IMR-90 (cell line): ENCODE results near the gene NR2C1. TPM values are rescaled to one million over a fixed set of nuclear protein-coding genes. Genes with fewer than 3 reads are reported as not detected.
"Not testable (repeated sequence)": the region's sequence is repeated elsewhere in the genome, so short reads cannot be mapped to it uniquely, and the experiment has no call there.

Source experiments
- ATAC-seq: fragments of 200-7000 bp; cut with Tn5 transposase; 2 replicates; pipeline ENCODE4 v1.9.1; 2020; ENCODE audit warnings: low read depth, mild to moderate bottlenecking, moderate library complexity
- BruUV-seq: library from RNA; stranded (reverse); fragments of 400-500 nt; replicated peaks from 2 replicates; lab custom pipeline; 2021; lab: Mats Ljungman, UMichigan
- CTCF ChIA-PET: fragments of 300-600 bp; formaldehyde crosslinking; extraction: SDS; loops from one replicate; lab custom pipeline; 2021; ENCODE audit warnings: antibody characterized with exemption; lab: Yijun Ruan, JAX
- POLR2A ChIA-PET: fragments of 300-600 bp; sonication (Branson Sonifier 250); formaldehyde crosslinking; loops from one replicate; lab custom pipeline; 2022; ENCODE audit warnings: antibody characterized with exemption; ENCODE audit not compliant: unreplicated experiment; lab: Charles Lee
- DNase-seq: peaks from one replicate; pipeline ENCODE4 v3.0.0; 2013
- H2AFZ ChIP-seq: replicated peaks from 2 replicates; pipeline ENCODE3; 2013; ENCODE audit warnings: low read length, mild to moderate bottlenecking; ENCODE audit not compliant: poor library complexity
- H2AK5ac ChIP-seq: 2 replicates; pipeline ENCODE4 v1.6.1; 2013; ENCODE audit warnings: low read depth, low read length, inconsistent platforms
- H2AK9ac ChIP-seq: replicated peaks from 2 replicates; pipeline ENCODE3; 2013; ENCODE audit warnings: mild to moderate bottlenecking, low read depth, low read length, moderate library complexity; ENCODE audit not compliant: poor library complexity
- H2BK120ac ChIP-seq: 2 replicates; pipeline ENCODE4 v1.6.1; 2013; ENCODE audit warnings: low read depth, low read length, inconsistent platforms
- H2BK15ac ChIP-seq: 3 replicates; pipeline ENCODE4 v1.6.1; 2013; ENCODE audit warnings: low read depth, low read length, inconsistent platforms
- H2BK20ac ChIP-seq: 2 replicates; pipeline ENCODE4 v1.6.1; 2013; ENCODE audit warnings: low read depth, mild to moderate bottlenecking, inconsistent platforms, low read length, moderate library complexity
- H2BK5ac ChIP-seq: 2 replicates; pipeline ENCODE4 v1.6.1; 2013; ENCODE audit warnings: mild to moderate bottlenecking, low read depth, low read length, inconsistent platforms; ENCODE audit not compliant: poor library complexity, severe bottlenecking
- H3K14ac ChIP-seq: replicated peaks from 2 replicates; pipeline ENCODE4 v1.6.1; 2013; ENCODE audit warnings: low read depth, low read length, inconsistent platforms
- H3K18ac ChIP-seq: 2 replicates; pipeline ENCODE4 v1.6.1; 2013; ENCODE audit warnings: low read depth, low read length, control low read depth
- H3K23ac ChIP-seq: 2 replicates; pipeline ENCODE4 v1.6.1; 2013; ENCODE audit warnings: low read depth, low read length, inconsistent platforms
- H3K27ac ChIP-seq: 2 replicates; pipeline ENCODE4 v1.5.1; 2013; ENCODE audit warnings: mild to moderate bottlenecking, control low read depth, low read length; ENCODE audit not compliant: insufficient read depth
- H3K27me3 ChIP-seq: 2 replicates; pipeline ENCODE4 v1.6.1; 2013; ENCODE audit warnings: low read length; ENCODE audit not compliant: control insufficient read depth, insufficient read depth
- H3K36me3 ChIP-seq: 2 replicates; pipeline ENCODE4 v1.6.1; 2013; ENCODE audit warnings: low read length, mixed read lengths; ENCODE audit not compliant: control insufficient read depth, insufficient read depth
- H3K4ac ChIP-seq: 2 replicates; pipeline ENCODE4 v1.6.1; 2013; ENCODE audit warnings: low read depth, low read length, inconsistent platforms
- H3K4me1 ChIP-seq: 2 replicates; pipeline ENCODE4 v1.6.1; 2013; ENCODE audit warnings: low read length, mixed read lengths; ENCODE audit not compliant: control insufficient read depth, insufficient read depth
- H3K4me2 ChIP-seq: 2 replicates; pipeline ENCODE4 v1.6.1; 2013; ENCODE audit warnings: low read depth, mild to moderate bottlenecking, control low read depth, low read length, moderate library complexity
- H3K4me3 ChIP-seq: 2 replicates; pipeline ENCODE4 v1.5.1; 2013; ENCODE audit warnings: low read depth, mild to moderate bottlenecking, control low read depth, low read length, moderate library complexity; ENCODE audit not compliant: insufficient read depth
- H3K56ac ChIP-seq: 2 replicates; pipeline ENCODE4 v1.6.1; 2013; ENCODE audit warnings: low read length, inconsistent platforms; ENCODE audit not compliant: insufficient read depth; ENCODE audit errors: extremely low read depth
- H3K79me1 ChIP-seq, 2 experiments: 2 replicates each; pipeline ENCODE4 v1.6.1; 2013; ENCODE audit warnings: low read length in 2 of 2, inconsistent platforms in 1 of 2, low read depth in 1 of 2
- H3K9ac ChIP-seq: 2 replicates; pipeline ENCODE4 v1.6.1; 2013; ENCODE audit warnings: low read depth, low read length, control low read depth
- H3K9me1 ChIP-seq: 2 replicates; pipeline ENCODE4 v1.6.1; 2013; ENCODE audit warnings: low read length, inconsistent platforms; ENCODE audit not compliant: insufficient read depth
- H3K9me3 ChIP-seq: 2 replicates; pipeline ENCODE4 v1.6.1; 2013; ENCODE audit warnings: low read length; ENCODE audit not compliant: control insufficient read depth, insufficient read depth
- H4K20me1 ChIP-seq: 2 replicates; pipeline ENCODE4 v1.6.1; 2013; ENCODE audit warnings: low read length, inconsistent platforms; ENCODE audit not compliant: insufficient read depth
- H4K5ac ChIP-seq: 2 replicates; pipeline ENCODE4 v1.6.1; 2013; ENCODE audit warnings: mild to moderate bottlenecking, low read depth, low read length, control low read depth
- H4K8ac ChIP-seq, 2 experiments: 2 replicates each; pipeline ENCODE4 v1.6.1; 2013; ENCODE audit warnings: low read depth in 2 of 2, low read length in 2 of 2, control low read depth in 1 of 2, inconsistent platforms in 1 of 2
- H4K91ac ChIP-seq: 2 replicates; pipeline ENCODE4 v1.6.1; 2013; ENCODE audit warnings: low read depth, low read length, inconsistent platforms; ENCODE audit not compliant: insufficient read depth
- BHLHE40 ChIP-seq: fragments of 150-350 bp; IDR thresholded peaks from 2 replicates; pipeline ENCODE4 v1.6.1; 2016; ENCODE audit warnings: mild to moderate bottlenecking, low read depth, low read length
- CEBPB ChIP-seq: IDR thresholded peaks from 2 replicates; pipeline ENCODE4 v1.6.1; 2012; ENCODE audit warnings: low read depth, low read length, improper control_type of control experiment
- FOS ChIP-seq: fragments of 150-350 bp; IDR thresholded peaks from 2 replicates; pipeline ENCODE4 v1.6.1; 2016; ENCODE audit warnings: low read depth, low read length
- MAZ ChIP-seq: IDR thresholded peaks from 2 replicates; pipeline ENCODE4 v1.6.1; 2012; ENCODE audit warnings: low read depth, mild to moderate bottlenecking, low read length, improper control_type of control experiment, moderate library complexity, borderline replicate concordance
- WGBS, 2 experiments: methylation state at CpG; one replicate each; pipeline versions ENCODE4 v1.1.5 to v1.1.7; 2013; ENCODE audit warnings: missing lambda C conversion rate in 2 of 2; ENCODE audit not compliant: insufficient read length in 1 of 2; ENCODE audit errors: extremely low coverage in 2 of 2; 5-methylcytosine and 5-hydroxymethylcytosine counted together
- dilution Hi-C: fragments of 300-500 bp; cut with HindIII; formaldehyde crosslinking; loops from one replicate; pipeline ENCODE4 v1.14.3; 2018; ENCODE audit warnings: low sequenced_read_pairs; ENCODE audit not compliant: unreplicated experiment
- in situ Hi-C: fragments of 300-500 bp; cut with MboI; formaldehyde crosslinking; loops from 3 replicates; pipeline ENCODE4 v1.14.3; 2019; ENCODE audit warnings: low sequenced_read_pairs, inconsistent platforms, mixed read lengths
- intact Hi-C: fragments of 100-400 bp; cut with micrococcal nuclease; formaldehyde crosslinking; loops from 2 replicates; pipeline ENCODE4 v1.10.0; 2022
- polyA plus RNA-seq, 3 experiments: library from polyadenylated mRNA; depleted of rRNA; stranded (reverse); fragments of >200 nt; gene quantifications; 2 replicates each; pipeline ENCODE4 v1.2.3, GENCODE V29; 2012; ENCODE audit warnings: low replicate concordance in 1 of 3
- total RNA-seq: library from RNA; depleted of rRNA; stranded (reverse); fragments of >200 nt; gene quantifications from 2 replicates; pipeline ENCODE4 v1.2.3, GENCODE V29; 2012

Gene NR2C1
- total and polyA plus RNA-seq, 2 of the 4 experiments (the other 2 are of a cell fraction) = 12.7 to 14.1 TPM

DNA sequence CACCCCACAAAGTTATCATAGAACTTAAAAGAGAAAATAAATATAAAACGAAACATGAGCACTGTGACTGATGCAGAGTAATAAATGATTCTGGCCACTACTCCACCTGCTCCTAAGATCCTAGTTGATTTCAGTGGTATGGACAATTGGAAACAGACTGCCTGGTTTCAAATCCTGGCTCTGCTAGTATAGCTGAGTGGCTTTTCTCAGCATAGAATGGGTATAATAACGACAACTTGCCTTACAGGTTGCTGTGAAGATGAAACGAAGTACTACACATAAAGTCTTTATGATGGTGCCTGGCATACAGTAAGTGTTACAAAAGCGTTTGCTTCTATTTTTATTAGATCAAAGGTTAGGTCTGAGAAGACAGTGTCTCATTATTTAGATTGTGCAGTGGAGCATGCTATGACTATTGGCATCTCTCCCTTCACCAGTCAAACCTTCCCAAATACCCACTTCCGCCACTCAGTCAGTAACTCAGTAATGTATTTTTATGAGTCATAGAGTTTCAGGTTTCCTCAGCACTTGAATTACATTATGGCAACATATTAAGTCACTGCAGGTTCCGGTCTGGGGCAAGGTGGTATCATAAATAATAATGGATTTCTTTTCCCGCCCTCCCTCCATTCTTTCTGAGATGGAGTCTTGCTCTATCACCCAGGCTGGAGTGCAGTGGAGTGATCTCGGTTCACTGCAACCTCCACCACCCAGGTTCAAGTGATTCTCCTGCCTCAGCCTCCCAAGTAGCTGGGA, 29.7 kb upstream of the NR2C1 start:
- CTCF ChIA-PET = interaction anchor here (0.5 to 0.6 kb wide), 2 partner anchors 60 to 61 kb away, joined by 3 read pairs; no protein-coding TSS in a partner anchor
- TF ChIP-seq BHLHE40 (peak; percentile 48; the same call in 1 of the 2 replicates), CEBPB (peak; percentile 72; the same call in 1 of the 2 replicates), MAZ (no peak), FOS (peak; percentile 87)
- Histone ChIP-seq H3K56ac (no peak overlapping the region), H3K4me2 (peak overlapping the region; percentile 62; the same call in 1 of the 2 replicates), H3K27me3 (no peaks in the 10 kb centered on the region), H4K20me1 (no peaks in the 10 kb centered on the region), H3K36me3 (peaks cover 20% of the 10 kb centered on the region), H3K9ac (no peak overlapping the region), H3K23ac (no peak overlapping the region), H3K4ac (peak overlapping the region; percentile 34; the same call in 1 of the 2 replicates), H2BK20ac (peak overlapping the region; percentile 16; the same call in 1 of the 2 replicates), H4K5ac (no peak overlapping the region), H3K9me1 (peaks cover 10% of the 10 kb centered on the region), H2AK5ac (peak overlapping the region; percentile 57), H3K79me1 (no peaks in the 10 kb centered on the region; a peak in 1 of 4 replicates), H2BK15ac (no peak overlapping the region), H3K4me1 (peaks cover 5% of the 10 kb centered on the region), H2AFZ (no peak overlapping the region), H3K9me3 (no peaks in the 10 kb centered on the region), H3K4me3 (no peak overlapping the region), H3K18ac (peak overlapping the region; percentile 24; the same call in 1 of the 2 replicates), H3K27ac (no peak overlapping the region), H2BK5ac (peak overlapping the region; percentile 32), H2BK120ac (no peak overlapping the region), H4K8ac (no peak overlapping the region), H4K91ac (no peak overlapping the region), H3K14ac (no peak overlapping the region), H2AK9ac (no peak overlapping the region)
- no TSS peak for BruUV-seq
- dilution Hi-C loops (no loop called here), in situ Hi-C loops (no loop called here), intact Hi-C loops (no loop called here)
- DNase-seq (peak; percentile 94), ATAC-seq (peak; percentile 79)
- WGBS, 2 experiments = no CpG with 5 or more reads among the region's 8 CpGs
- POLR2A ChIA-PET = no interaction called here

DNA sequence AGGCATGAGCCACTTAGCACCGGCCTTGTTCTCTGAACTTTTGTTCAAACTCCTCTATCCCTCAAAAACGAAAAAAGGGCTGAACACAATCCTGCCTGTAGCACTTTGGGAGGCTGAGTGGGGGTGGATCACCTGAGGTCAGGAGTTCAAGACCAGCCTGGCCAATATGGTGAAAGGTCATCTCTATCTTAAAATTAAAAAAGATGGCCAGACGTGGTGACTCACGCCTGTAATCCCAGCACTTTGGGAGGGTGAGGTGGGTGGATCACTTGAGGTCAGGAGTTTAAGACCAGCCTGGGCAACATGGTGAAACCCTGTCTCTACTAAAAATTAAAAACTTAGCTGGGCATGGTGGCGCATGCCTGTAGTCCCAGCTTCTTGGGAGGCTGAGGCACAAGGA, 28.5 kb upstream of the NR2C1 start:
- H3K9ac ChIP-seq, H3K4me1 ChIP-seq, H3K4ac ChIP-seq, H3K56ac ChIP-seq, H4K5ac ChIP-seq, H4K91ac ChIP-seq, H2BK120ac ChIP-seq, H2BK20ac ChIP-seq, H4K8ac ChIP-seq, H2AK9ac ChIP-seq, in situ Hi-C loops, BruUV-seq, H3K27ac ChIP-seq, dilution Hi-C loops, H3K4me2 ChIP-seq, H3K4me3 ChIP-seq, H2BK15ac ChIP-seq, intact Hi-C loops, H3K23ac ChIP-seq, H3K18ac ChIP-seq, H2BK5ac ChIP-seq, H4K20me1 ChIP-seq, H3K79me1 ChIP-seq, DNase-seq, POLR2A ChIA-PET, H2AFZ ChIP-seq, H2AK5ac ChIP-seq, H3K9me3 ChIP-seq, ATAC-seq, H3K14ac ChIP-seq, H3K27me3 ChIP-seq: not testable (repeated sequence)
- WGBS, 2 experiments = no CpG with 5 or more reads among the region's 5 CpGs
- H3K9me1 ChIP-seq = peaks cover 13% of the 10 kb centered on the region
- CTCF ChIA-PET = interaction anchor here (0.7 kb wide), 1 partner anchor 1400 kb away, joined by 4 read pairs; no protein-coding TSS in a partner anchor
- peaks cover 20% of the 10 kb centered on the region for H3K36me3 ChIP-seq
